Activated naive CD8-positive, alpha-beta T cell (primary cell): Measurements from ENCODE around the gene C12orf57.
A peak's percentile ranks its signal among the peaks of the same experiment; 100 is the strongest.

Source experiments
- H3K27ac Mint-ChIP-seq: one replicate; pipeline ENCODE4 v1.8.0; 2021; ENCODE audit warnings: mixed read lengths
- H3K27me3 Mint-ChIP-seq: one replicate; pipeline ENCODE4 v1.8.0; 2021; ENCODE audit warnings: mixed read lengths
- H3K36me3 Mint-ChIP-seq: one replicate; pipeline ENCODE4 v1.8.0; 2021; ENCODE audit warnings: mixed read lengths
- H3K4me1 Mint-ChIP-seq: one replicate; pipeline ENCODE4 v1.8.0; 2021; ENCODE audit warnings: low read depth, mixed read lengths
- H3K4me3 Mint-ChIP-seq: one replicate; pipeline ENCODE4 v1.8.0; 2021; ENCODE audit warnings: mild to moderate bottlenecking, mixed read lengths
- H3K9me3 Mint-ChIP-seq: one replicate; pipeline ENCODE4 v1.8.0; 2021; ENCODE audit warnings: low read depth, mixed read lengths

C12orf57 gene

DNA sequence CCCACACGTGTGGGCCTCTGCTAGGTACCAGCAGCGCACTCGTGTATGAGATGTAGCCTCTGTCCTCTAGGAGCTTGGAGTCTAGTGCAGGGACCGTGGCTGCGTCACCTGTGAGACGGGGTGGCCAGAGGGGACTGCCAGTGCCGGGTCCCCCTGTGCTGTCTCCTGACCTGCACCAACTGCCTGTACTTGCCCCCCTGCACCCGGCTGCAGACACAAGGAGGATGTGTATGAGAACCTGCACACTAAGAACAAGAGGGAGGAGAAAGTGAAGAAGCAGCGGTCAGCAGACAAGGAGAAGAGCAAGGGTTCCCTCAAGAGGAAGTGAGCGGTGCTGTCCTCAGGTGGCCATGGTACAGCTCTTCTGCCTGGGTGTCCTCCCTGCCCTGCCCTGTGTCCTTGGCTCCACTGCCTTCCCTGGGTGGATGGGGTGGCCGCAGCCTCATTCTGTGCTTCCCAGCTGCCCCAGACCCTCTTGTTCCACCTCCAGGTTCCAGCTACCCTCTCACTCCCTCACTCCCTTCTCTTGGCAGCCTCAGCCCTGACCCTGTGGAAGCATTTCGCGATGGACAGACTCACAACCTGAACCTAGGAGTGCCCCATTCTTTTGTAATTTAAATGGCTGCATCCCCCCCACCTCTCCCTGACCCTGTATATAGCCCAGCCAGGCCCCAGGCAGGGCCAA lies 16.9 kb downstream of the C12orf57 start:
- H3K27me3 Mint-ChIP-seq, result no peaks in the 10 kb centered on the region
- no peaks in the 10 kb centered on the region for H3K9me3 Mint-ChIP-seq
- peaks cover 84% of the 10 kb centered on the region for H3K4me1 Mint-ChIP-seq
- peak overlapping the region; percentile 99 for H3K27ac Mint-ChIP-seq
- H3K4me3 Mint-ChIP-seq, result peak overlapping the region; percentile 87
- peaks cover 22% of the 10 kb centered on the region for H3K36me3 Mint-ChIP-seq

DNA sequence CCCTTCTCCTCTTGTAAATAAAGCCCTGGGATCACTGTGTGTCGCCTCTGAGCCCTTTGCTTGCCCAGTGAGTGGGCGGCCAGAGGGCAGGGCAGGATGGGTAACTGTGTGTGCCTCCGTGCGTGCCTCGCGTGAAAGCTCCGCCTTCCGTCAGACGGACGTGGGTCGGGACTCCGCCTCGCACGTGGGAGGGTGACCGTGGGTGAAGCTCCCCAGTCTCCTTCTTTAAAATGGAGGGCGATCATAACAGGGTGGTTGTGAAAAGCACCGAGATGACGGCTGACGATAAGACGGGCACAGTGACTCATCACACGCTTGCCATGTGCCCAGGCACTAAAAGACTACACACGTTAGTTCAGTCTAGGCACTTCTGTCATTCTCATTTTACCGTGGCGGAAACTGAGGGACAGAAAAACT lies 17.5 kb downstream of the C12orf57 start:
- Mint-ChIP-seq H3K4me3 (peak overlapping the region; percentile 87), H3K27ac (peak overlapping the region; percentile 99), H3K9me3 (no peaks in the 10 kb centered on the region), H3K4me1 (peaks cover 83% of the 10 kb centered on the region), H3K36me3 (peaks cover 24% of the 10 kb centered on the region), H3K27me3 (no peaks in the 10 kb centered on the region)

DNA sequence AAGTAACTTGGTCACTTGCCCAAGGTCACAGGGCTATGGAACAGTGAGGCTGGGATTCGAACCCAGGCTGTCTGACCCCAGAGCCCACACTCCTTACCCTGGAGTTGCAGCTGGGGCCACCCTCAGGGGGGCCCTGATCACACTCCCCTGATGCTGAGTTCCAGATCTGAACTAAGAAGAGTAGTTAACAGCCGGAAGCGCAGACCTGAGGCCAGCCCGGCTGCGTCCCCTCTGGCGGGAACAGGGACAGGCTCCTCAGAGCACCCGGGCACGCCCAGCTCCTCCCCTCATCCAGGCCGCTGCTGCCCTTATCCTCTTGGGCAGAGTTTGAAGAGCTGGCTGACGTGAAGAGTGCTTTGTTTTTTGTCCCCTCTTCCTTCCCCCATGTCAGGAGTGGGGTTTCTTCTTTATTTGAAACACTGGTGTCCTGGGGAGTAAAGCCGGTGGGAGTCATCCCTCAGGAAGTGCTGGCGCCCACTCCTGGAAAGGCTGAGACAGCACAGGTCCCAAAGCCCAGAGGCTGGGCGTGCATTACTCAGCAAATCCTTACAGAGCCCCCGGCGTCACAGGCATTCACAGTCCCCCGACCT lies 18.0 kb downstream of the C12orf57 start:
- H3K27ac Mint-ChIP-seq, result peak overlapping the region; percentile 99
- H3K4me3 Mint-ChIP-seq, result peak overlapping the region; percentile 87
- H3K9me3 Mint-ChIP-seq, result no peaks in the 10 kb centered on the region
- peaks cover 23% of the 10 kb centered on the region for H3K36me3 Mint-ChIP-seq
- H3K27me3 Mint-ChIP-seq, result no peaks in the 10 kb centered on the region
- H3K4me1 Mint-ChIP-seq, result peaks cover 81% of the 10 kb centered on the region

DNA sequence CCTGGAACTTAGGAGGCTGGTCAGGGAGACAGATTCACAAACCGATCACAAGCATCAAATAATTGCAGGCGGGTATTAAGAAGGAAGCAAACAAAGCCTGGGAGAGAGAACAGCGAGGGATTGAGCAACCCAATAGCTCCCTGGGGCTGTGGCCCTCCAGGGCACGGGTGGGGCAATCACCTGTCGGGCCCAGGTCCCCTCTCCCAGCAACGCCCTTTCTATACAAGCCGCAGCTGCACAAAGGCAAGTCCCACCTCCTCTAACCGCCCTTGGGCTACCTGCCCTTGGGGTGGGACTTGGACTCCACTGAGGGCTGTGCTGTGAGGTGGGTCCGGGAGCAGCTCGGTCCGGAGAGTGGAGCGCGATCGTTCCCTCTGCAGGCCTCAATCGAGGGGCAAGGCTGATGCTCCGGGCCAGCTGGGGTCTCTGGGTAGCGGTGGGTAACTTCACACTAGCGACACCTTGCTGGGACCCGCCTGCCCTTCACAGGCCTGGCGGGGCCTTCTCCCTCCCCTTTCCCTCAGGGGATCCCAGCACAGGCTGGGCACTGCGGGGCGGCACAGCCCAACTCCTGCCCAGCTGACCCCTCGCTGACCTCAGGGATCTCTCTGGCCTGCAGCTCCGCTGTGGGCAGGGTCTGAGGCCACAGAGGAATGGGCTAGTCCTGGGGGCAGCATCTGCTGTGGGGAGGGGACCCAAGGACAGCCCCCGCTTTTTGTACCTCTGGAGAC lies 18.6 kb downstream of the C12orf57 start:
- Mint-ChIP-seq H3K36me3 (peaks cover 20% of the 10 kb centered on the region), H3K4me3 (peak overlapping the region; percentile 87)

DNA sequence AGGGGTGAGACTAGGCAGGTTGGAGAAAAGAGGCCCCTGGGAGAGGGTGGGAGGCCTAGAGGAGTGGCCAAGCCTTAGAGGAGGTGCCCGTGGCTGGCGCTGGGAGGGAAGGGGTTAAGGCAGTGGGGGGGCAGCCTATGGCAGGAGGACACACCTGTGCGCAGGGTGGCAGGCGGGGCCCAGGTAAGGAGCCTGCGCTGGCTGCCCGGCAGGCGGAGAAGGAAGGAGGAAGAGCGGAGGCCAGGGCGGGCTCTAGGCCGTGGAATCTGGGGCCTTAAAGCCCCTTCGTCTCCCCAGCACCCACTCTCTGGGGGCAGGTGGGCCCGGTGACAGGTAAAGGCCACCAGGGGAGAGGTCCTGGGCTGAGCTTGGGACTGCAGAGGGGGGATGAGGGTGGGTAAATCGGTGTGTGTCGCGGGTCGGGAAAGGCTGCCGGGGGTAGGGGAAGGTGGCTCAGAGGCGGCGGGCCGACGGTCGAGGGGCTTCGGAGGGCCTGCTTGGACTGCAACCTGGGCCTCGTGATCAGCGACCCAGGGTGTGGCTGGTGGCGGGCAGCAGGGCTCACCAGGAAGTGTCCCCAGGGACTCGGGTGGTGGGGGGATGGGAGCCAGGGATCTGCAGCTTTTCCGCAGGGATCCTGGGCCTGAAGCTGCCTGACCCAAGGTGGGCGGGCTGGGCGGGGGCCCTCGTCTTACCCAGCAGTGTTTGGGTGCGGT lies 19.4 kb downstream of the C12orf57 start:
- Mint-ChIP-seq H3K9me3 (no peaks in the 10 kb centered on the region), H3K4me3 (no peak overlapping the region), H3K36me3 (peaks cover 20% of the 10 kb centered on the region), H3K27me3 (no peaks in the 10 kb centered on the region), H3K4me1 (peaks cover 73% of the 10 kb centered on the region), H3K27ac (peak overlapping the region; percentile 99)

More for the DNA sequence above, 18.6 kb downstream of the C12orf57 start:
- H3K4me1 Mint-ChIP-seq, result peaks cover 79% of the 10 kb centered on the region
- no peaks in the 10 kb centered on the region for H3K27me3 Mint-ChIP-seq
- H3K27ac Mint-ChIP-seq, result peak overlapping the region; percentile 99
- no peaks in the 10 kb centered on the region for H3K9me3 Mint-ChIP-seq

DNA sequence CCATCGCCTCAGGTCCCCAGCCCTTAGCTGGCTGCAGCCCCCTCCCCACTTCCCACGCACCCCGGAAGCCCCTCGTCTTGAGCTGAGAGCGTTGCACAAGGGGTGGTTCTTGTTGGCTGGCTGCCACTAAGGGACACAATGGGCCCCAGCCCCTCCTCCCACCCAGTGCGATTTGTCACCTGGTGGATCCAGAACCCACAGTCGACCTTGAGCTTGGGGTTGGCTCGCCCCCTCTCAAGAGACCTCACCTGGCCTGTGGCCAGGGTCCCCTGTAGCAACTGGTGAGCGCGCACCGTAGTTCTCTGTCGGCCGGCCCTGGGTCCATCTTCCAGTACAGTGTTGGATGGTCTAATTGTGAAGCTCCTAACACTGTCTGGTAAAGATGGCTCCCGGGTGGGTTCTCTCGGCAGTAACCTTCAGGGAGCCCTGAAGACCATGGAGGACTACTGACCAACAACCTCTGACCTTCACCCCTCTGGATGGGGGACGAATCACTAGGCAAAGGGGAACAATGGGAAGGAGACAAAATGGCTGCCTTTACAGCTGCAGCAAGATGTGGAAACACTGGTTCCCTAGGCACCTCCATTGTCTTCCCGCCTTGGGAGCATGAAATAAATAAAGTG lies 20.1 kb downstream of the C12orf57 start:
- Mint-ChIP-seq H3K4me3 (peak overlapping the region; percentile 38), H3K9me3 (no peaks in the 10 kb centered on the region), H3K27ac (peak overlapping the region; percentile 97), H3K27me3 (no peaks in the 10 kb centered on the region), H3K36me3 (peaks cover 17% of the 10 kb centered on the region), H3K4me1 (peaks cover 73% of the 10 kb centered on the region)

DNA sequence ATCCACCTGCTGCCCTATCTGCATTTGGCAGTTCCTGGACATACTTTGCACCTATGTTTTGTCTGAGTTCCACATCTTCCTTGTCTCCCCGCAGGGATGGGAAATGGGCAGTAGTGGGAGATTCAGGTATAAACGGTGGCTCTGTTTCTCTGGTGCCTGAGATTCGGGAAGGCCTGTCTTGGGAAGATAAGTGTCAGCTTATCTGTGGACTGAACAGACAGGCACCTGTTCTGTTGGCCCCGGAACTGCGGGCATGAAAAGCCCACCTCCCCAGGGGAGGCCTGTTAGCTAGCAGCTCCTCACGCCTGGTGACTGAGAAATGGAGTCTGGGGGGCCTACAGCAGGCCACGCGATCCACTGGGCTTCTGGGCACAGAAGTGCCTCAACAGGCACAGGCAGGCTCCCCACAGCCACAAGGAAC lies 20.8 kb downstream of the C12orf57 start:
- Mint-ChIP-seq H3K9me3 (no peaks in the 10 kb centered on the region), H3K36me3 (peaks cover 19% of the 10 kb centered on the region), H3K4me1 (peaks cover 71% of the 10 kb centered on the region), H3K27ac (peak overlapping the region; percentile 97), H3K27me3 (no peaks in the 10 kb centered on the region), H3K4me3 (peak overlapping the region; percentile 59)

DNA sequence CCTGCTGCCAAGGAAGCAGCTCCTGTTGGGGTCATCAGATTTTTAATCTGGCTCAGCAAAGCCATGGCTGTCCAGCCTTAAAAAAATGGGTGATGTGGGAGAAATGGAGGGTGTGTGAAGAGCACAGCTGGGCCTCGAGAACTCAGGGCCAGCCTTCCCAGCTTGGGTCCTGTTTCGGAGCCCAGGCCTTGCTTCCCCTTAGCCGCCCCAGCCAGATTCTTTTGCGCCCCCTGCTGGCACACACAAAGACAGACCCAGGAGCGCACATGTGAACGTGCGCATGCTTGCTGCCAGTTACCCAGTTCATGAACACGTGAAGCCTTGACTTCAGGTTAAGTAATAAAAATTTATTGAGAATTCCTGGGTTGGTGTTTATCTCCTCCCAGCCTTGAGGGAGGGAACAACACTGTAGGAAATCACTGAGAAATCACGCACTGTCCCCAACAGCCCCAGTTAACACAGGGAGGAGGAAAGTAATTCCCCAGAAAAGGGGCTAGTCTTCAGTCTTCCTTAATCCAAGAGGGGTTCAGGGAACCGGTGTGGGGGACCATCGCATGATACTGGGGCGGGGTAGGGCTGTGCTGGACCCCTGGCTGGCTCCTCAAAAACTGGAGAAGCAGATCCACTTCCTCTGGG lies 21.3 kb downstream of the C12orf57 start:
- no peaks in the 10 kb centered on the region for H3K9me3 Mint-ChIP-seq
- H3K4me3 Mint-ChIP-seq, result peak overlapping the region; percentile 59
- H3K4me1 Mint-ChIP-seq, result peaks cover 65% of the 10 kb centered on the region
- H3K27me3 Mint-ChIP-seq, result no peaks in the 10 kb centered on the region
- H3K27ac Mint-ChIP-seq, result peak overlapping the region; percentile 97
- peaks cover 20% of the 10 kb centered on the region for H3K36me3 Mint-ChIP-seq

DNA sequence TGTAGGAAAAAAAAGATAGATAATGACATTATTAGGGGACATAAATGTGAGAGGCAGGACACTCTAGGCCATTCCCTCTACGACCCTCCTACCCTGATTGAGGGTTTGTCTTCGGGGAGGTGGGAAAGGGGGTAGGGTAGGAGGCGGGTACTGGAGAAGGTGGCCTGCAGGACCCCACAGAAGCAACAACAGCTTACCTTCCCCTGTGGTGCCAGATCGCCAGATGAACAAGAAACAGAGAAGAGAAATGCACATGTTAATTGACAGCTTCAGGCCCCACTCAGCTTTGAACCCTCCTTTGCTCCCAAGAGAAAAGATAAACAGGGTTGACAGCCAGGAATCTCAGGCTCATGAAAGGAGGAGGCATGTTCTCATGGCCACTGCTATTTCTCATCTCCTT lies 21.9 kb downstream of the C12orf57 start:
- H3K36me3 Mint-ChIP-seq, result peaks cover 18% of the 10 kb centered on the region
- H3K4me3 Mint-ChIP-seq, result peak overlapping the region; percentile 59
- H3K4me1 Mint-ChIP-seq, result peaks cover 60% of the 10 kb centered on the region
- H3K27me3 Mint-ChIP-seq, result no peaks in the 10 kb centered on the region
- peak overlapping the region; percentile 97 for H3K27ac Mint-ChIP-seq
- H3K9me3 Mint-ChIP-seq, result no peaks in the 10 kb centered on the region

DNA sequence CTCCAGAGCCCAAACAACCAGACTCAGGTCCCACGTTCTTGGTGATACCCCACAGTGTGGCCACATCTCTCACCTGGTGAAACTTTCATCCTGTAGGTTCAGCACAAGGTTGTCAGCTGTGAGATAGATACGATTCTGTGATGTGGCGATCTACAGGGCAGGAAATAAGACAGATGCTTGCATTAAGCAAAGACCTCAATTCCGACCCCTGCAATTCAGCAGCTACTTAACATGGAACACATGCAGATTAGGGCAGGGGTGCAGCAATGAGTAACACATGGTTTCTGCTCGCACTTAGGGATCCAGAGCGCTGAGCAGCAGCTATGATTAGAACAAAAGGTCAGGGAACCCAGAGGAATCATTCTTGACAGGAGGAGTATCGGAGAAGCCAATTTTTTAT lies 22.5 kb downstream of the C12orf57 start:
- peak overlapping the region; percentile 61 for H3K4me3 Mint-ChIP-seq
- H3K27me3 Mint-ChIP-seq, result no peaks in the 10 kb centered on the region
- H3K27ac Mint-ChIP-seq, result peak overlapping the region; percentile 97
- no peaks in the 10 kb centered on the region for H3K9me3 Mint-ChIP-seq
- H3K36me3 Mint-ChIP-seq, result peaks cover 18% of the 10 kb centered on the region
- peaks cover 56% of the 10 kb centered on the region for H3K4me1 Mint-ChIP-seq

DNA sequence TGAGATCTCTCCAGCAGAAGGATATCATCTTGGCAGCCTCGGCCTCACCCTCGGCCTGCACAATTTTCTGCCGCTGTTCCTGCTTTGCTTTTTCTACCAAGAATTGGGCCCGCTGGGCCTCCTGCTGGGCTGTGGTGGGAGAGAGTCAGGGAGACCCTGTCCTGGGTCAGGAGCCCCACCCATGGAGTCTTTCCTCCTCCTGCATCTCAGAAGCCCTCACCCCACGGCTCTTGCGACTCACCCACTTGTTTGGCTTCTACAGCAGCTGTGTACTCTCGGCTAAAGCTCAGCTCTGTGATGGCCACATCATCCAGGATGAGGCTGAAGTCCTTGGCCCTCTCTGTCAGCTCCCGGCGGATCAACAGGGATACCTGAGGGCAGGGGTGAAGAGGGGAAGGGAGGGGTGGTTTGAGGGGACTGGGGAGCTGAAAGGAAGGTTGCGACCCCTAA lies 23.9 kb downstream of the C12orf57 start:
- Mint-ChIP-seq H3K27me3 (no peaks in the 10 kb centered on the region), H3K27ac (peak overlapping the region; percentile 22), H3K4me3 (peak overlapping the region; percentile 20), H3K4me1 (peaks cover 55% of the 10 kb centered on the region), H3K9me3 (no peaks in the 10 kb centered on the region), H3K36me3 (peaks cover 23% of the 10 kb centered on the region)

DNA sequence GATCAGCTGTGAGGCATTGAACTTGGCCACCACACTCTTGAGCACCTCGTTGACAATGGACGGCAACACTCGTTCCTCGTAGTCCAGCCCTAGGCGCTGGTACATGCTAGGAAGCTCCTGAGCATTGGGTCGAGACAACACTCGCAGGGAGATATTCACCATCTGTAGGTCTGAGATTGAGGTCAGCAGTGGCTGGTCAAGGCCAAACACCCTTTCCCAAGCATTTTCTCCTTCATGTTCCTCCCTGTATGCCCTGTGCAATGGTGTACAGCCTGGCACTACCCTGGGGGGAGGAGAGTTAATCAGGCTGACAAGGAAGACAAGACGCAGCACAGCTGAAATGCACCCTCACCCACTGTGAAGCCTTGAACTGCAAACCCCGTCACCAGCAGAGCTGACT lies 24.6 kb downstream of the C12orf57 start:
- Mint-ChIP-seq H3K27me3 (no peaks in the 10 kb centered on the region), H3K36me3 (peaks cover 23% of the 10 kb centered on the region), H3K27ac (peak overlapping the region; percentile 100), H3K4me3 (peak overlapping the region; percentile 100), H3K9me3 (no peaks in the 10 kb centered on the region), H3K4me1 (peaks cover 59% of the 10 kb centered on the region)

DNA sequence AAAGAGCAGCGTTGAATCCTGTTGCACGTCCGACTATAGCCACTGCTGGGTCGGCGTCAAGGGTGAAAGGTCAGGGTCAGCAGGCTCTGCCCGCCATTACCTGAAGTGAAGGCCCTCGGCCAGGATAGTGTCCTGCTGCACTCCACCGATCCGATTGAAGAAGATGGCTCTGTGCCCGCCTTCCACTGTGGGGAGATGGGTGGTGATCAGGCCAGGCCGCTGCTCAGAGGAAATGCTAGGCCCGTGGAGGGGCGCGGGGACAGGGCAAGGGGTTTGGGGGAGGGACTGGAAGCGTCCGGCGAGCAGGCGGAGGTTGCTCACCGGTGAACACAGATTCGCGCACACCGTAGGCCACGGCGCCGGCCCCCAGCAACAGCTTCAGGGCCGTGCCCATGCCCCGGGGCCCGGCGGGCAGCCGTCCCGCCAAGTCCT lies 26.3 kb downstream of the C12orf57 start:
- H3K36me3 Mint-ChIP-seq, result peaks cover 23% of the 10 kb centered on the region
- H3K4me3 Mint-ChIP-seq, result peak overlapping the region; percentile 100
- H3K27ac Mint-ChIP-seq, result peak overlapping the region; percentile 100
- H3K9me3 Mint-ChIP-seq, result no peaks in the 10 kb centered on the region
- H3K27me3 Mint-ChIP-seq, result no peaks in the 10 kb centered on the region
- H3K4me1 Mint-ChIP-seq, result peaks cover 52% of the 10 kb centered on the region

DNA sequence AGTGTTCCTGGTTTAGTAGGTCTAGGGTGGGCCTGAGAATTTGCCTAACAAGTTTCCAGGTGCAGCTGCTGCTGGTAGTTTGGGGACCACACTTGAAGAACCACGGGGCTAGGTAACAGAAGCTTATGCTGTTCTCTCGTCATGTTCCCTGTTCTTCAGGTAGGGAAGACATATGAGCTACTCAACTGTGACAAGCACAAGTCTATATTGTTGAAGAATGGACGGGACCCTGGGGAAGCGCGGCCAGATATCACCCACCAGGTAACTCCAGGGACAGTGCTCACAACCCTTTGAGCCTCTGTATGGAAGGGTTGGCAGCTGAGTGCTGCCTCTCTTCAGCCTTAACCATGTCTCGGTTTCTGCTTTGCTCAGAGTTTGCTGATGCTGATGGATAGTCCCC lies 30.4 kb downstream of the C12orf57 start:
- peaks cover 11% of the 10 kb centered on the region for H3K36me3 Mint-ChIP-seq
- H3K4me3 Mint-ChIP-seq, result no peak overlapping the region
- no peaks in the 10 kb centered on the region for H3K9me3 Mint-ChIP-seq
- H3K27ac Mint-ChIP-seq, result peak overlapping the region; percentile 22
- H3K27me3 Mint-ChIP-seq, result no peaks in the 10 kb centered on the region
- peaks cover 27% of the 10 kb centered on the region for H3K4me1 Mint-ChIP-seq
